Body of pancreas (tissue), 4 donors: ENCODE measurements around the gene BRICD5.

Source experiments
- CTCF ChIP-seq, 7 experiments: fragments of 450-650 bp in 4 of 7; fragments of 200-600 bp in 3 of 7; sonication (generic) in 3 of 7; IDR thresholded peaks; one replicate each; pipeline ENCODE4 v1.5.1; 2016 to 2019; ENCODE audit warnings: antibody characterized with exemption in 7 of 7
- POLR2A ChIP-seq, 3 donors: fragments of 450-650 bp; IDR thresholded peaks; one replicate each; pipeline ENCODE4 v1.6.1; 2016; ENCODE audit warnings: antibody characterized with exemption in 3 of 3, mild to moderate bottlenecking in 2 of 3

- TF ChIP-seq CTCF (IDR thresholded peaks at IDR 0.05), result no peak
- no peak for TF ChIP-seq POLR2A (IDR thresholded peaks at IDR 0.05)
Measured at GRCh38 chr16:2190002-2190658, 20.5 kb downstream of the BRICD5 start.
